ENCODE results near the gene ZGPAT.

DNA sequence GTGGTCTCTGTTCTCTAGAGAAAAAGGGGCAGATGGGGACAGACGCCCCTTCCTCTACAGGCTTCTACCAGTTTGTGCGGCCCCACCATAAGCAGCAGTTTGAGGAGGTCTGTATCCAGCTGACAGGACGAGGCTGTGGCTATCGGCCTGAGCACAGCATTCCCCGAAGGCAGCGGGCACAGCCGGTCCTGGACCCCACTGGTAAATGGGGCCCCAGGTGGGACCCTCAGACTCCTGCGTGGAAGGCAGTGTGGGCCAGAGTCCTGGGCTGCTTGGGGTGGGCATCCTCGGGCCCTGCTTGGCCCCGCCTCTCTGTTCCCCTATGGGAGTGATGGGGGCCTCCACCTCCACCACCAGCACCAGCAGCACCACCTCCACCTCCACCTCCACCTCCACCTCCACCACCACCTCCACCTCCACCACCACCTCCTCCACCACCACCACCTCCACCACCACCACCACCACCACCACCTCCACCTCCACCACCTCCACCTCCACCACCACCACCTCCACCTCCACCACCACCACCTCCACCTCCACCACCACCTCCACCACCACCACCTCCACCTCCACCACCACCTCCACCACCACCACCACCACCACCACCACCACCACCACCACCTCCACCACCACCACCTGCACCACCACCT, 14.6 kb upstream of the ZGPAT start:
- TF ChIP-seq, protein P1, sequence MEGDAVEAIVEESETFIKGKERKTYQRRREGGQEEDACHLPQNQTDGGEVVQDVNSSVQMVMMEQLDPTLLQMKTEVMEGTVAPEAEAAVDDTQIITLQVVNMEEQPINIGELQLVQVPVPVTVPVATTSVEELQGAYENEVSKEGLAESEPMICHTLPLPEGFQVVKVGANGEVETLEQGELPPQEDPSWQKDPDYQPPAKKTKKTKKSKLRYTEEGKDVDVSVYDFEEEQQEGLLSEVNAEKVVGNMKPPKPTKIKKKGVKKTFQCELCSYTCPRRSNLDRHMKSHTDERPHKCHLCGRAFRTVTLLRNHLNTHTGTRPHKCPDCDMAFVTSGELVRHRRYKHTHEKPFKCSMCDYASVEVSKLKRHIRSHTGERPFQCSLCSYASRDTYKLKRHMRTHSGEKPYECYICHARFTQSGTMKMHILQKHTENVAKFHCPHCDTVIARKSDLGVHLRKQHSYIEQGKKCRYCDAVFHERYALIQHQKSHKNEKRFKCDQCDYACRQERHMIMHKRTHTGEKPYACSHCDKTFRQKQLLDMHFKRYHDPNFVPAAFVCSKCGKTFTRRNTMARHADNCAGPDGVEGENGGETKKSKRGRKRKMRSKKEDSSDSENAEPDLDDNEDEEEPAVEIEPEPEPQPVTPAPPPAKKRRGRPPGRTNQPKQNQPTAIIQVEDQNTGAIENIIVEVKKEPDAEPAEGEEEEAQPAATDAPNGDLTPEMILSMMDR (conservative IDR thresholded peaks at IDR 0.05; ENCODE audit: low read length): no peak
- no peak for TF ChIP-seq EZH2phosphoT487 (IDR thresholded peaks at IDR 0.05; ENCODE audit: borderline replicate concordance)
